GM12878 (cell line): Measurements from ENCODE around the gene IKZF1. TPM values are rescaled to one million over a fixed set of nuclear protein-coding genes. Genes with fewer than 3 reads are reported as not detected.

ENCODE experiments used
- BCL3 ChIP-seq: IDR thresholded peaks from 2 replicates; pipeline ENCODE4 v1.6.1; 2011; ENCODE audit warnings: borderline replicate concordance, low read depth, mild to moderate bottlenecking, moderate library complexity, low read length; ENCODE audit not compliant: insufficient read depth, poor library complexity, severe bottlenecking
- CEBPB ChIP-seq, 2 experiments: fragments of 150-350 bp in 1 of 2; IDR thresholded peaks; 2 replicates each; pipeline ENCODE4 v1.6.1; 2012 to 2014; ENCODE audit warnings: low read depth in 2 of 2, low read length in 2 of 2, borderline replicate concordance in 1 of 2, inconsistent platforms in 1 of 2
- CREM ChIP-seq: IDR thresholded peaks from 2 replicates; pipeline ENCODE4 v1.6.1; 2014; ENCODE audit warnings: antibody characterized with exemption, low read depth
- E2F4 ChIP-seq: IDR thresholded peaks from 2 replicates; pipeline ENCODE4 v1.6.1; 2012; ENCODE audit warnings: low read depth, low read length, improper control_type of control experiment
- EED ChIP-seq: sonication (generic); IDR thresholded peaks from 2 replicates; pipeline ENCODE4 v1.6.1; 2016; ENCODE audit warnings: antibody characterized with exemption, low read depth
- FOXM1 ChIP-seq: IDR thresholded peaks from 2 replicates; pipeline ENCODE4 v1.6.1; 2012; ENCODE audit warnings: low read depth, mild to moderate bottlenecking, inconsistent platforms, low read length, moderate library complexity
- JUNB ChIP-seq: IDR thresholded peaks from 2 replicates; pipeline ENCODE4 v1.6.1; 2016; ENCODE audit warnings: antibody characterized with exemption, mild to moderate bottlenecking
- KLF5 ChIP-seq: fragments of 450-650 bp; IDR thresholded peaks from 2 replicates; pipeline ENCODE4 v1.6.1; 2014; ENCODE audit warnings: mild to moderate bottlenecking; ENCODE audit not compliant: partially characterized antibody
- MEF2B ChIP-seq: fragments of 450-650 bp; IDR thresholded peaks from 2 replicates; pipeline ENCODE4 v1.6.1; 2018; ENCODE audit warnings: mild to moderate bottlenecking, moderate library complexity; ENCODE audit not compliant: partially characterized antibody, poor library complexity, severe bottlenecking
- PAX5 ChIP-seq: IDR thresholded peaks from 2 replicates; pipeline ENCODE4 v1.6.1; 2011; ENCODE audit warnings: low read depth, low read length, borderline replicate concordance
- PAX8 ChIP-seq: fragments of 450-650 bp; IDR thresholded peaks from 2 replicates; pipeline ENCODE4 v1.6.1; 2017; ENCODE audit warnings: mild to moderate bottlenecking, moderate library complexity
- PML ChIP-seq: IDR thresholded peaks from 2 replicates; pipeline ENCODE4 v1.6.1; 2012; ENCODE audit warnings: low read length, inconsistent platforms
- RELB ChIP-seq: fragments of 450-650 bp; IDR thresholded peaks from 2 replicates; pipeline ENCODE4 v1.6.1; 2017; ENCODE audit warnings: low read depth, mild to moderate bottlenecking, moderate library complexity
- SREBF2 ChIP-seq: IDR thresholded peaks from 2 replicates; pipeline ENCODE4 v1.6.1; 2012; ENCODE audit warnings: mild to moderate bottlenecking, low read length
- TARDBP ChIP-seq: IDR thresholded peaks from 2 replicates; pipeline ENCODE4 v1.6.1; 2016; ENCODE audit warnings: borderline replicate concordance
- TCF12 ChIP-seq: IDR thresholded peaks from 2 replicates; pipeline ENCODE4 v1.6.1; 2011; ENCODE audit warnings: low read depth, mild to moderate bottlenecking, low read length
- polyA plus RNA-seq, 11 experiments: library from polyadenylated mRNA; depleted of rRNA in 4 of 11; unstranded in 6 of 11; stranded (reverse) in 5 of 11; fragments of >200 nt; fragmentation: Nextera tagmentation in 4 of 11; fragmentation: Illumina TruSeq in 1 of 11; extraction: Ambion mirVana in 4 of 11; extraction: Trizol in 1 of 11; gene quantifications; 1 replicate in 1 of 11; 2 replicates in 10 of 11; pipeline versions ENCODE4 v1.2.1 to v1.2.3, GENCODE V29; 2011 to 2016; ENCODE audit warnings: inconsistent platforms in 2 of 11, missing spikeins in 2 of 11, low read depth in 1 of 11
- total RNA-seq, 4 experiments: library from RNA; depleted of rRNA in 3 of 4; stranded (reverse); fragments of >200 nt in 3 of 4; fragmentation: Illumina TruSeq in 1 of 4; extraction: Trizol in 1 of 4; gene quantifications; 2 replicates each; pipeline versions ENCODE4 v1.2.1 to v1.2.3, GENCODE V29; 2013 to 2021
- TF ChIP-seq, protein P1 (sequence below): IDR thresholded peaks from 2 replicates; pipeline ENCODE4 v1.6.1; 2012; ENCODE audit warnings: low read length, inconsistent platforms
- TF ChIP-seq, protein P2 (sequence below): fragments of 450-650 bp; IDR thresholded peaks from 2 replicates; pipeline ENCODE4 v1.6.1; 2016; ENCODE audit warnings: mild to moderate bottlenecking
- TF ChIP-seq, protein P3 (sequence below), 3 experiments: IDR thresholded peaks in 2 of 3; conservative IDR thresholded peaks in 1 of 3; 2 replicates each; pipeline ENCODE4 v1.5.1; 2011; ENCODE audit warnings: low read depth in 3 of 3, low read length in 3 of 3, mild to moderate bottlenecking in 3 of 3, control low read depth in 2 of 3, moderate library complexity in 2 of 3, inconsistent platforms in 1 of 3, mixed read lengths in 1 of 3; ENCODE audit not compliant: control insufficient read depth in 2 of 3, insufficient read depth in 1 of 3; ENCODE audit errors: extremely low read depth in 1 of 3

IKZF1 gene
- total and polyA plus RNA-seq, 10 of the 15 experiments (the other 5 are each of a cell fraction or from before 2014, with no cell fraction given): 27.2 to 125 (median 71.6) TPM

- TF ChIP-seq E2F4 (no peak), PAX5 (peak; percentile 29; the same call in 1 of the 2 replicates), TARDBP (no peak), JUNB (peak; percentile 95), FOXM1 (peak; percentile 80; the same call in 1 of the 2 replicates), CREM (peak; percentile 68; the same call in 1 of the 2 replicates), CEBPB (IDR thresholded peaks at IDR 0.05; ENCODE audit: borderline replicate concordance in 1 of 2, low read depth in 2 of 2, low read length in 2 of 2) (peak in 1 of 2 experiments; percentile 84; a peak in 1 of 4 replicates), PML (peak; percentile 65; the same call in 1 of the 2 replicates), MEF2B (peak; percentile 32), EED (peak; percentile 28; the same call in 1 of the 2 replicates), PAX8 (no peak), TCF12 (no peak), RELB (peak; percentile 91), KLF5 (no peak), SREBF2 (no peak), BCL3 (peak; percentile 74)
- TF ChIP-seq, protein P1, sequence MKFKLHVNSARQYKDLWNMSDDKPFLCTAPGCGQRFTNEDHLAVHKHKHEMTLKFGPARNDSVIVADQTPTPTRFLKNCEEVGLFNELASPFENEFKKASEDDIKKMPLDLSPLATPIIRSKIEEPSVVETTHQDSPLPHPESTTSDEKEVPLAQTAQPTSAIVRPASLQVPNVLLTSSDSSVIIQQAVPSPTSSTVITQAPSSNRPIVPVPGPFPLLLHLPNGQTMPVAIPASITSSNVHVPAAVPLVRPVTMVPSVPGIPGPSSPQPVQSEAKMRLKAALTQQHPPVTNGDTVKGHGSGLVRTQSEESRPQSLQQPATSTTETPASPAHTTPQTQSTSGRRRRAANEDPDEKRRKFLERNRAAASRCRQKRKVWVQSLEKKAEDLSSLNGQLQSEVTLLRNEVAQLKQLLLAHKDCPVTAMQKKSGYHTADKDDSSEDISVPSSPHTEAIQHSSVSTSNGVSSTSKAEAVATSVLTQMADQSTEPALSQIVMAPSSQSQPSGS: peak; percentile 87
- TF ChIP-seq, protein P2, sequence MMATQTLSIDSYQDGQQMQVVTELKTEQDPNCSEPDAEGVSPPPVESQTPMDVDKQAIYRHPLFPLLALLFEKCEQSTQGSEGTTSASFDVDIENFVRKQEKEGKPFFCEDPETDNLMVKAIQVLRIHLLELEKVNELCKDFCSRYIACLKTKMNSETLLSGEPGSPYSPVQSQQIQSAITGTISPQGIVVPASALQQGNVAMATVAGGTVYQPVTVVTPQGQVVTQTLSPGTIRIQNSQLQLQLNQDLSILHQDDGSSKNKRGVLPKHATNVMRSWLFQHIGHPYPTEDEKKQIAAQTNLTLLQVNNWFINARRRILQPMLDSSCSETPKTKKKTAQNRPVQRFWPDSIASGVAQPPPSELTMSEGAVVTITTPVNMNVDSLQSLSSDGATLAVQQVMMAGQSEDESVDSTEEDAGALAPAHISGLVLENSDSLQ: peak; percentile 55
- TF ChIP-seq, protein P3, sequence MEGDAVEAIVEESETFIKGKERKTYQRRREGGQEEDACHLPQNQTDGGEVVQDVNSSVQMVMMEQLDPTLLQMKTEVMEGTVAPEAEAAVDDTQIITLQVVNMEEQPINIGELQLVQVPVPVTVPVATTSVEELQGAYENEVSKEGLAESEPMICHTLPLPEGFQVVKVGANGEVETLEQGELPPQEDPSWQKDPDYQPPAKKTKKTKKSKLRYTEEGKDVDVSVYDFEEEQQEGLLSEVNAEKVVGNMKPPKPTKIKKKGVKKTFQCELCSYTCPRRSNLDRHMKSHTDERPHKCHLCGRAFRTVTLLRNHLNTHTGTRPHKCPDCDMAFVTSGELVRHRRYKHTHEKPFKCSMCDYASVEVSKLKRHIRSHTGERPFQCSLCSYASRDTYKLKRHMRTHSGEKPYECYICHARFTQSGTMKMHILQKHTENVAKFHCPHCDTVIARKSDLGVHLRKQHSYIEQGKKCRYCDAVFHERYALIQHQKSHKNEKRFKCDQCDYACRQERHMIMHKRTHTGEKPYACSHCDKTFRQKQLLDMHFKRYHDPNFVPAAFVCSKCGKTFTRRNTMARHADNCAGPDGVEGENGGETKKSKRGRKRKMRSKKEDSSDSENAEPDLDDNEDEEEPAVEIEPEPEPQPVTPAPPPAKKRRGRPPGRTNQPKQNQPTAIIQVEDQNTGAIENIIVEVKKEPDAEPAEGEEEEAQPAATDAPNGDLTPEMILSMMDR (IDR thresholded peaks at IDR 0.05 in 2 of 3, conservative IDR thresholded peaks at IDR 0.05 in 1 of 3; ENCODE audit: control insufficient read depth in 2 of 3, extremely low read depth in 1 of 3, insufficient read depth in 1 of 3, low read depth in 3 of 3, low read length in 3 of 3): no peak
Observed at GRCh38 chr7:50352282-50352681, 47.8 kb downstream of the IKZF1 start (continued).
